MCF 10A (cell line): ENCODE measurements around the gene ASPSCR1. TPM values are rescaled to one million over a fixed set of nuclear protein-coding genes. Genes with fewer than 3 reads are reported as not detected.

Source experiments
- BruUV-seq: library from RNA; stranded (reverse); fragments of 400-500 nt; replicated peaks from 2 replicates; lab custom pipeline; 2021; lab: Mats Ljungman, UMichigan
- CTCF ChIA-PET: fragments of 300-600 bp; sonication (Branson Sonifier 250); formaldehyde crosslinking; extraction: SDS; loops from one replicate; lab custom pipeline; 2021; ENCODE audit warnings: antibody characterized with exemption, inconsistent platforms; lab: Yijun Ruan, JAX
- POLR2A ChIA-PET: fragments of 300-600, 350-650 bp; sonication (Branson Sonifier 250); formaldehyde crosslinking; extraction: SDS; loops from one replicate; lab custom pipeline; 2020; ENCODE audit warnings: antibody characterized with exemption, inconsistent platforms; lab: Yijun Ruan, JAX
- DNase-seq: peaks from one replicate; pipeline ENCODE4 v3.0.0-alpha.2; 2018; ENCODE audit not compliant: unreplicated experiment
- H3K27ac Mint-ChIP-seq: one replicate; pipeline ENCODE4 v1.8.0; 2022; ENCODE audit warnings: mild to moderate bottlenecking, low read depth, mixed read lengths; ENCODE audit not compliant: unreplicated experiment
- H3K27me3 Mint-ChIP-seq: one replicate; pipeline ENCODE4 v1.8.0; 2022; ENCODE audit warnings: mixed read lengths; ENCODE audit not compliant: insufficient read depth, unreplicated experiment
- H3K36me3 Mint-ChIP-seq: one replicate; pipeline ENCODE4 v1.8.0; 2022; ENCODE audit warnings: mild to moderate bottlenecking, moderate library complexity, mixed read lengths; ENCODE audit not compliant: insufficient read depth, unreplicated experiment
- H3K4me1 Mint-ChIP-seq: one replicate; pipeline ENCODE4 v1.8.0; 2022; ENCODE audit warnings: mixed read lengths; ENCODE audit not compliant: insufficient read depth, unreplicated experiment
- H3K4me3 Mint-ChIP-seq: one replicate; pipeline ENCODE4 v1.8.0; 2022; ENCODE audit warnings: mild to moderate bottlenecking, moderate library complexity, mixed read lengths; ENCODE audit not compliant: unreplicated experiment
- H3K9me3 Mint-ChIP-seq: one replicate; pipeline ENCODE4 v1.8.0; 2022; ENCODE audit warnings: mixed read lengths; ENCODE audit not compliant: unreplicated experiment
- CTCF ChIP-seq: fragments of 200-600 bp; IDR thresholded peaks from one replicate; pipeline ENCODE4 v1.8.0; 2022; ENCODE audit warnings: antibody characterized with exemption, mild to moderate bottlenecking; ENCODE audit not compliant: unreplicated experiment
- intact Hi-C: fragments of 100-400 bp; cut with micrococcal nuclease; formaldehyde crosslinking; loops from 2 replicates; pipeline ENCODE4 v1.14.1; 2022
- total RNA-seq: library from RNA; stranded (reverse); gene quantifications from 2 replicates; pipeline ENCODE4 v1.2.3, GENCODE V29; 2022

ASPSCR1 gene
- total RNA-seq, 1 experiment from 2014 or later: 29.7 TPM

GRCh38 chr17:81955058-81955681 is 22.3 kb upstream of the ASPSCR1 start:
- CTCF ChIA-PET: interaction anchor here (0.8 to 1.6 kb wide), 5 partner anchors 26 to 225 kb away, joined by 3 to 6 read pairs (median 4); partner anchors contain the start of gene CENPX
- Mint-ChIP-seq H3K36me3 (no peaks in the 10 kb centered on the region), H3K4me3 (no peak overlapping the region), H3K27ac (no peak overlapping the region), H3K4me1 (no peaks in the 10 kb centered on the region), H3K27me3 (peaks cover 9% of the 10 kb centered on the region), H3K9me3 (no peaks in the 10 kb centered on the region)
- DNase-seq: no peak
- TF ChIP-seq CTCF: no peak
- POLR2A ChIA-PET: no interaction called here
- no TSS peak for BruUV-seq
- intact Hi-C loops: no loop called here

GRCh38 chr17:81955756-81956544 is 21.5 kb upstream of the ASPSCR1 start:
- no peak for TF ChIP-seq CTCF
- intact Hi-C loops: no loop called here
- peaks cover 9% of the 10 kb centered on the region for H3K27me3 Mint-ChIP-seq
- BruUV-seq: no TSS peak
- ChIA-PET CTCF (interaction anchor here (0.8 to 1.5 kb wide), 4 partner anchors 64 to 225 kb away, joined by 3 to 6 read pairs (median 4); partner anchors contain the start of gene CENPX), POLR2A (no interaction called here)
- no peak for DNase-seq
- H3K9me3 Mint-ChIP-seq: no peaks in the 10 kb centered on the region
- no peak overlapping the region for H3K27ac Mint-ChIP-seq
- H3K36me3 Mint-ChIP-seq: no peaks in the 10 kb centered on the region
- H3K4me1 Mint-ChIP-seq: no peaks in the 10 kb centered on the region
- H3K4me3 Mint-ChIP-seq: no peak overlapping the region

- Mint-ChIP-seq H3K27me3 (peaks cover 9% of the 10 kb centered on the region), H3K27ac (no peak overlapping the region), H3K36me3 (no peaks in the 10 kb centered on the region), H3K4me1 (no peaks in the 10 kb centered on the region), H3K9me3 (no peaks in the 10 kb centered on the region), H3K4me3 (no peak overlapping the region)
- no peak for DNase-seq
- TF ChIP-seq CTCF: no peak
- BruUV-seq: no TSS peak
- intact Hi-C loops: no loop called here
- CTCF ChIA-PET: no interaction called here
- POLR2A ChIA-PET: interaction anchor here (0.6 kb wide), 1 partner anchor 65 kb away, joined by 5 read pairs; no protein-coding TSS in a partner anchor
These were observed 20.5 kb upstream of the ASPSCR1 start for GRCh38 chr17:81956607-81957589.
